ENCODE results near the gene CD300LF.

CD300LF gene

GRCh38 chr17:74729866-74730265, 17.1 kb upstream of the CD300LF start:
- H3K4me3 ChIP-seq (ENCODE audit: low read length): no peak overlapping the region
- no peak for TF ChIP-seq ZNF274 (IDR thresholded peaks at IDR 0.05; ENCODE audit: low read depth, low read length)

- H3K4me3 ChIP-seq (ENCODE audit: low read length): no peak overlapping the region
- TF ChIP-seq ZNF274 (IDR thresholded peaks at IDR 0.05; ENCODE audit: low read depth, low read length): no peak
These were observed 16.6 kb upstream of the CD300LF start for GRCh38 chr17:74729368-74729767.

GRCh38 chr17:74728702-74729075, 16.0 kb upstream of the CD300LF start:
- no peak for TF ChIP-seq ZNF274 (IDR thresholded peaks at IDR 0.05; ENCODE audit: low read depth, low read length)

GRCh38 chr17:74728033-74728701, 15.4 kb upstream of the CD300LF start:
- H3K4me3 ChIP-seq (ENCODE audit: low read length): no peak overlapping the region
- no peak for TF ChIP-seq ZNF274 (IDR thresholded peaks at IDR 0.05; ENCODE audit: low read depth, low read length)

More at GRCh38 chr17:74728702-74729075, 16.0 kb upstream of the CD300LF start:
- H3K4me3 ChIP-seq (ENCODE audit: low read length): no peak overlapping the region

- no peak for TF ChIP-seq ZNF274 (IDR thresholded peaks at IDR 0.05; ENCODE audit: low read depth, low read length)
- no peak overlapping the region for H3K4me3 ChIP-seq (ENCODE audit: low read length)
These were observed 12.4 kb upstream of the CD300LF start for GRCh38 chr17:74725111-74725510.

- no peak for TF ChIP-seq ZNF274 (IDR thresholded peaks at IDR 0.05; ENCODE audit: low read depth, low read length)
- no peak overlapping the region for H3K4me3 ChIP-seq (ENCODE audit: low read length)
These were observed 11.2 kb upstream of the CD300LF start for GRCh38 chr17:74723891-74724290.

- H3K4me3 ChIP-seq (ENCODE audit: low read length): no peak overlapping the region
- no peak for TF ChIP-seq ZNF274 (IDR thresholded peaks at IDR 0.05; ENCODE audit: low read depth, low read length)
These were observed 10.1 kb upstream of the CD300LF start for GRCh38 chr17:74722782-74723181.

- no peak overlapping the region for H3K4me3 ChIP-seq (ENCODE audit: low read length)
- TF ChIP-seq ZNF274 (IDR thresholded peaks at IDR 0.05; ENCODE audit: low read depth, low read length): no peak
These were observed 7.8 kb upstream of the CD300LF start for GRCh38 chr17:74720506-74720905.

GRCh38 chr17:74715144-74715543, 2.4 kb upstream of the CD300LF start:
- no peak for TF ChIP-seq ZNF274 (IDR thresholded peaks at IDR 0.05; ENCODE audit: low read depth, low read length)
- no peak overlapping the region for H3K4me3 ChIP-seq (ENCODE audit: low read length)

- no peak for TF ChIP-seq ZNF274 (IDR thresholded peaks at IDR 0.05; ENCODE audit: low read depth, low read length)
- no peak overlapping the region for H3K4me3 ChIP-seq (ENCODE audit: low read length)
These were observed 540 bp upstream of the CD300LF start for GRCh38 chr17:74713171-74713755.

- no peak overlapping the region for H3K4me3 ChIP-seq (ENCODE audit: low read length)
- TF ChIP-seq ZNF274 (IDR thresholded peaks at IDR 0.05; ENCODE audit: low read depth, low read length): no peak
These were observed 422 bp downstream of the CD300LF start for GRCh38 chr17:74712301-74712700.

- no peak overlapping the region for H3K4me3 ChIP-seq (ENCODE audit: low read length)
These were observed 1.5 kb downstream of the CD300LF start for GRCh38 chr17:74711058-74711824.

GRCh38 chr17:74704544-74704943, 8.2 kb downstream of the CD300LF start:
- no peak for TF ChIP-seq ZNF274 (IDR thresholded peaks at IDR 0.05; ENCODE audit: low read depth, low read length)

More at GRCh38 chr17:74711058-74711824, 1.5 kb downstream of the CD300LF start:
- TF ChIP-seq ZNF274 (IDR thresholded peaks at IDR 0.05; ENCODE audit: low read depth, low read length): no peak

GRCh38 chr17:74703311-74703710, 9.4 kb downstream of the CD300LF start:
- TF ChIP-seq ZNF274 (IDR thresholded peaks at IDR 0.05; ENCODE audit: low read depth, low read length): no peak
- no peak overlapping the region for H3K4me3 ChIP-seq (ENCODE audit: low read length)

More at GRCh38 chr17:74704544-74704943, 8.2 kb downstream of the CD300LF start:
- no peak overlapping the region for H3K4me3 ChIP-seq (ENCODE audit: low read length)
